ENCODE data around the gene CACNG7. TPM values are rescaled to one million over a fixed set of nuclear protein-coding genes. Genes with fewer than 3 reads are reported as not detected.

The CACNG7 gene
- total and polyA plus RNA-seq, 4 donors, result not detected

- Histone ChIP-seq H3K9ac (ENCODE audit: insufficient read depth in 1 of 2, low read length in 2 of 2) (no peak within 1 kb of the TSS), H3K4me3 (no peak within 1 kb of the TSS), H3K9me3 (ENCODE audit: control insufficient read depth in 4 of 4, insufficient read depth in 3 of 4, low read length in 3 of 4) (peaks cover 0 to 8% (median 0%) of the 10 kb centered on the region in 4 donors), H3K27ac (ENCODE audit: low read depth in 1 of 2, low read length in 1 of 2) (no peak within 1 kb of the TSS), H3K36me3 (ENCODE audit: control insufficient read depth in 4 of 4, insufficient read depth in 4 of 4, low read length in 4 of 4) (no peaks in the 10 kb centered on the region), H3K27me3 (ENCODE audit: control insufficient read depth in 3 of 3, insufficient read depth in 3 of 3, low read length in 2 of 3) (peaks cover 8 to 62% (median 45%) of the 10 kb centered on the region in 3 donors), H3K4me1 (ENCODE audit: control insufficient read depth in 5 of 5, insufficient read depth in 5 of 5, low read length in 5 of 5) (peaks cover 0 to 4% (median 0%) of the 10 kb centered on the region in 5 donors)
- no peak for DNase-seq
- WGBS, 2 donors, result 3 to 5% methylated on average over 22 to 51 of the region's 55 CpGs
- no peak for TF ChIP-seq CTCF (IDR thresholded peaks at IDR 0.05; ENCODE audit: control extremely low read depth, extremely low read depth)
- ATAC-seq (ENCODE audit: insufficient read depth, low FRiP score), result no peak
Observed at GRCh38 chr19:53962887-53963431, 53.9 kb downstream of the CACNG7 start, which contains the start of gene CACNG8. Gene CACNG8 (plus strand): TSS chr19:53962937.

- no peak overlapping the region for H3K4me3 ChIP-seq
- 56 to 72% methylated on average over 11 of the region's 11 CpGs for WGBS, 2 donors
- TF ChIP-seq CTCF (IDR thresholded peaks at IDR 0.05; ENCODE audit: control extremely low read depth, extremely low read depth), result no peak
- H3K4me1 ChIP-seq (ENCODE audit: control insufficient read depth in 5 of 5, insufficient read depth in 5 of 5, low read length in 5 of 5), result peaks cover 0 to 4% (median 0%) of the 10 kb centered on the region in 5 donors
- DNase-seq, result no peak
- no peak overlapping the region for H3K9ac ChIP-seq (ENCODE audit: insufficient read depth in 1 of 2, low read length in 2 of 2)
- no peak overlapping the region for H3K27ac ChIP-seq (ENCODE audit: low read depth in 1 of 2, low read length in 1 of 2)
- H3K9me3 ChIP-seq (ENCODE audit: control insufficient read depth in 4 of 4, insufficient read depth in 3 of 4, low read length in 3 of 4), result peaks cover 0 to 7% (median 0%) of the 10 kb centered on the region in 4 donors
- no peak for ATAC-seq (ENCODE audit: insufficient read depth, low FRiP score)
- peaks cover 8 to 44% (median 33%) of the 10 kb centered on the region in 3 donors for H3K27me3 ChIP-seq (ENCODE audit: control insufficient read depth in 3 of 3, insufficient read depth in 3 of 3, low read length in 2 of 3)
- H3K36me3 ChIP-seq (ENCODE audit: control insufficient read depth in 4 of 4, insufficient read depth in 4 of 4, low read length in 4 of 4), result no peaks in the 10 kb centered on the region
Observed at GRCh38 chr19:53965091-53965490, 56.0 kb downstream of the CACNG7 start.

DNA sequence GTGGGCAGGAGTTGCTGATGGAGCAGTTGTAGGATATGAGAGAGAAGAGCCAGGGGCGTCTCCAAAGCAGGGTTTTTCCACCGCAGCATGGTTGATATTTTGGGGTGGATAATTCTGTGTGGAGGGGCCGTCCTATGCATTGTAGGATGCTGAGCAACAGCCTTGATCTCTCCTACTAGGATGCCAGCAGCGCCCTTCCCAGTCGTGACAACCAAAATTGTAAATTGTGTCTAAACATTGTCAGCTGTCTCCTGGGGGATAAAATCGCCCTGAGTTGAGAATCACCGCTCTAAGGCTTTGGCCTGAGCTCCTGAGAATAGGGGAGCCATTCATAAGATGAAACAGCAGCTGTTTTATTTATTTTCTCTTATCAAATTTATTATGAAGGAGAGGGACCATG is 57.9 kb downstream of the CACNG7 start:
- no peak overlapping the region for H3K4me3 ChIP-seq
- peaks cover 0 to 2% (median 0%) of the 10 kb centered on the region in 5 donors for H3K4me1 ChIP-seq (ENCODE audit: control insufficient read depth in 5 of 5, insufficient read depth in 5 of 5, low read length in 5 of 5)
- no peak overlapping the region for H3K9ac ChIP-seq (ENCODE audit: insufficient read depth in 1 of 2, low read length in 2 of 2)
- no peak for DNase-seq
- peaks cover 0 to 2% (median 0%) of the 10 kb centered on the region in 4 donors for H3K9me3 ChIP-seq (ENCODE audit: control insufficient read depth in 4 of 4, insufficient read depth in 3 of 4, low read length in 3 of 4)
- no peak overlapping the region for H3K27ac ChIP-seq (ENCODE audit: low read depth in 1 of 2, low read length in 1 of 2)
- no peak for TF ChIP-seq CTCF (IDR thresholded peaks at IDR 0.05; ENCODE audit: control extremely low read depth, extremely low read depth)
- H3K36me3 ChIP-seq (ENCODE audit: control insufficient read depth in 4 of 4, insufficient read depth in 4 of 4, low read length in 4 of 4), result no peaks in the 10 kb centered on the region
- no peak for ATAC-seq (ENCODE audit: insufficient read depth, low FRiP score)
- peaks cover 4 to 28% (median 17%) of the 10 kb centered on the region in 3 donors for H3K27me3 ChIP-seq (ENCODE audit: control insufficient read depth in 3 of 3, insufficient read depth in 3 of 3, low read length in 2 of 3)
- WGBS, 2 donors, result 76 to 78% methylated on average over 7 of the region's 7 CpGs

Measured in lung (tissue), 12 donors.